ENCODE measurements around the gene RASGRP3.

Gene RASGRP3

DNA sequence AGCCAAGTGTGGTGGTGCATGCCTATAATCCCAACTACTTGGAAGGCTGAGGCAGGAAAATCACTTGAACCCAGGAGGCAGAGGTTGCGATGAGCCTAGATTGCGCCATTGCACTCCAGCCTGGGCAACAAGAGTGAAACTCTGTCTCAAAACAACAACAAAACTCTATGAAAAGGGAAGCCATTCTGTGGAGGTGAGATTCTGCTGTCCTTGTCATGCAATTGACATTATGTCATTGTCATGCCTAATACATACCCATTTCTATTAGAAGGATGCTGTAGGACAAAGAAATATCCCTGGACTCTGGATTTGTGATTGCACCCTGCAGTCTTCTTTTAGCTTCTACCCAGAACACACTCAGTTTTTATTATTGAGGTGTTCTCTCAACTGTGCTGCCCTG lies 8.6 kb downstream of the RASGRP3 start:
- H3K36me3 ChIP-seq = no peaks in the 10 kb centered on the region
- no peak for TF ChIP-seq CTCF (IDR thresholded peaks at IDR 0.05)

DNA sequence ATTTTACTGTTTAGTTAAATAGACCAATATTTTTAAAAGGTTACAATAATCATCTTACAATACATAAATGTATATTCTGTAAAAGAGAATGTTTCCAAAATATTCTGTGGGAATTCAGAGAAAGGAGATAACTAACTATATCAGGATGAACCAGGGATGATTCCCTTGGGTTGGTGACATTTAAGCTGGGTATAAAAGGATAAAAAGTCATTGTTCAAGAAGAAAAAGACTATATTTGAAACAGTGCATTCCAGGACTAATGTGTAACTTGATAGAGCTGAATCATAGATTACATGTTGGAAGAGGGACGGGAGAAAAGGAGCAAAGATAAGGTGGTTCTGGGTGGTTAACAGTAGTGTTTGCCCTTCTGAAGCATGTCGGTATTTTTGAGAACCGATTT lies 10.1 kb downstream of the RASGRP3 start:
- no peak for TF ChIP-seq CTCF (IDR thresholded peaks at IDR 0.05)
- Histone ChIP-seq H3K9me3 (no peaks in the 10 kb centered on the region), H3K27ac (no peak overlapping the region), H3K4me1 (ENCODE audit: control insufficient read depth in 1 of 2, insufficient read depth in 1 of 2, low read depth in 1 of 2, low read length in 1 of 2) (no peaks in the 10 kb centered on the region), H3K27me3 (no peaks in the 10 kb centered on the region), H3K4me3 (ENCODE audit: low read depth in 1 of 2, low read length in 1 of 2) (no peak overlapping the region), H3K36me3 (no peaks in the 10 kb centered on the region)

More for the DNA sequence above, 8.6 kb downstream of the RASGRP3 start:
- Histone ChIP-seq H3K4me1 (ENCODE audit: control insufficient read depth in 1 of 2, insufficient read depth in 1 of 2, low read depth in 1 of 2, low read length in 1 of 2) (no peaks in the 10 kb centered on the region), H3K27me3 (no peaks in the 10 kb centered on the region), H3K4me3 (ENCODE audit: low read depth in 1 of 2, low read length in 1 of 2) (no peak overlapping the region), H3K27ac (no peak overlapping the region), H3K9me3 (no peaks in the 10 kb centered on the region)

DNA sequence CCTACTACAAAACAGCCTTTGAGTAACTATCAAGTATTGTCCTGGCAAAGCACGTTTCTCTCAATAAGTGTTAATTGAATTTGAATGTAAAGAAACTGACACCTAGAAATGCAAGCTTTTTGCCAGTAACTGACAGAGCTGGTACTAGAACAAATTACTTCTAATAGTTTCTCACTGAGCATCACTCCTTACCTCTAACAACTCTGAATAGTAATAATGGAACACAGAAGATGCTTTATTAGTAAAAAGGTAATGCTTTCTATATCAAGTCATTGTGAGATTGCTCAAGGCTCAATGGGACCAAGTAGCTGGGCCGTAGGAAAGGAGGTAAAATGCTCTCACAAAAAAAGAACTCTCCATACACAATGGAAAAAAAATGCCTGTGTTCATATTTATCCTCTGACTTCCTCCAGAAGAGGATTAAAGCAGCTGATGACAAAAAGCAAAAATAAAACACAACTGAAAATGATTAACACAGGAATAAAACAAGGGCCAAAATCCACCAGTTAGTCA lies 11.8 kb downstream of the RASGRP3 start:
- H3K36me3 ChIP-seq = no peaks in the 10 kb centered on the region
- H3K9me3 ChIP-seq = no peaks in the 10 kb centered on the region
- TF ChIP-seq CTCF (IDR thresholded peaks at IDR 0.05) = no peak
- no peak overlapping the region for H3K4me3 ChIP-seq (ENCODE audit: low read depth in 1 of 2, low read length in 1 of 2)
- H3K27ac ChIP-seq = no peak overlapping the region
- H3K4me1 ChIP-seq (ENCODE audit: control insufficient read depth in 1 of 2, insufficient read depth in 1 of 2, low read depth in 1 of 2, low read length in 1 of 2) = no peaks in the 10 kb centered on the region
- H3K27me3 ChIP-seq = no peaks in the 10 kb centered on the region

- TF ChIP-seq CTCF (IDR thresholded peaks at IDR 0.05) = no peak
- Histone ChIP-seq H3K36me3 (no peaks in the 10 kb centered on the region), H3K4me1 (ENCODE audit: control insufficient read depth in 1 of 2, insufficient read depth in 1 of 2, low read depth in 1 of 2, low read length in 1 of 2) (no peaks in the 10 kb centered on the region), H3K27ac (no peak overlapping the region), H3K4me3 (ENCODE audit: low read depth in 1 of 2, low read length in 1 of 2) (no peak overlapping the region), H3K9me3 (no peaks in the 10 kb centered on the region), H3K27me3 (no peaks in the 10 kb centered on the region)
Measured at GRCh38 chr2:33488715-33489540, 12.5 kb downstream of the RASGRP3 start.

- Histone ChIP-seq H3K9me3 (no peaks in the 10 kb centered on the region), H3K4me1 (ENCODE audit: control insufficient read depth in 1 of 2, insufficient read depth in 1 of 2, low read depth in 1 of 2, low read length in 1 of 2) (no peaks in the 10 kb centered on the region), H3K4me3 (ENCODE audit: low read depth in 1 of 2, low read length in 1 of 2) (no peak overlapping the region), H3K27me3 (no peaks in the 10 kb centered on the region), H3K36me3 (no peaks in the 10 kb centered on the region), H3K27ac (no peak overlapping the region)
- TF ChIP-seq CTCF (IDR thresholded peaks at IDR 0.05) = no peak
Measured at GRCh38 chr2:33489835-33490431, 13.5 kb downstream of the RASGRP3 start.
